T-helper 1 cell (primary cell): ENCODE data around the gene TECPR1.

Experiments used
- DNase-seq, 5 donors: peaks; one replicate each; pipeline ENCODE4 v3.0.0-alpha.2; 2012 to 2020

The TECPR1 gene

GRCh38 chr7:98210513-98211220 lies 41.4 kb downstream of the TECPR1 start:
- DNase-seq: no peak

GRCh38 chr7:98209166-98209920 lies 42.7 kb downstream of the TECPR1 start:
- DNase-seq: no peak

- no peak for DNase-seq
Measured at GRCh38 chr7:98206451-98207330, 45.3 kb downstream of the TECPR1 start.

GRCh38 chr7:98205162-98205845 lies 46.7 kb downstream of the TECPR1 start:
- DNase-seq: no peak

GRCh38 chr7:98204670-98205069 lies 47.4 kb downstream of the TECPR1 start:
- DNase-seq: no peak

GRCh38 chr7:98203964-98204605 lies 47.9 kb downstream of the TECPR1 start:
- DNase-seq: no peak

GRCh38 chr7:98203261-98203963 lies 48.6 kb downstream of the TECPR1 start:
- no peak for DNase-seq

GRCh38 chr7:98202367-98203195 lies 49.5 kb downstream of the TECPR1 start:
- peak in 3 of 5 donors; percentile 18 to 73 (median 33) for DNase-seq

- DNase-seq: no peak
Measured at GRCh38 chr7:98200364-98200763, 51.7 kb downstream of the TECPR1 start.

- no peak for DNase-seq
Measured at GRCh38 chr7:98199131-98199530, 52.9 kb downstream of the TECPR1 start.

GRCh38 chr7:98196706-98197605 lies 55.1 kb downstream of the TECPR1 start:
- DNase-seq: no peak

- no peak for DNase-seq
Measured at GRCh38 chr7:98194672-98195457, 57.2 kb downstream of the TECPR1 start.

GRCh38 chr7:98194186-98194585 lies 57.8 kb downstream of the TECPR1 start:
- no peak for DNase-seq

- no peak for DNase-seq
Measured at GRCh38 chr7:98193474-98194180, 58.4 kb downstream of the TECPR1 start.

GRCh38 chr7:98192781-98193457 lies 59.1 kb downstream of the TECPR1 start:
- no peak for DNase-seq

GRCh38 chr7:98191668-98192431 lies 60.2 kb downstream of the TECPR1 start:
- DNase-seq: no peak

- DNase-seq: no peak
Measured at GRCh38 chr7:98189559-98189958, 62.5 kb downstream of the TECPR1 start.
